KMS-11 (cell line): ENCODE data around the gene TXNDC12.
"Not testable (repeated sequence)": the region's sequence is repeated elsewhere in the genome, so short reads cannot be mapped to it uniquely, and the experiment has no call there.

Experiments
- H2AFZ ChIP-seq: fragments of 200-600 bp; sonication (generic); 2 replicates; pipeline ENCODE4 v1.6.1; 2016; ENCODE audit warnings: antibody characterized with exemption, mixed run types, low read depth
- H3K27ac ChIP-seq: fragments of 200-600 bp; sonication (generic); 2 replicates; pipeline ENCODE4 v1.6.1; 2016; ENCODE audit warnings: mild to moderate bottlenecking, mixed run types
- H3K27me3 ChIP-seq: fragments of 200-600 bp; sonication (generic); 2 replicates; pipeline ENCODE4 v1.6.1; 2017; ENCODE audit warnings: mild to moderate bottlenecking, low read depth, mixed run types, moderate library complexity; ENCODE audit not compliant: insufficient read depth
- H3K36me3 ChIP-seq: fragments of 200-600 bp; sonication (generic); 2 replicates; pipeline ENCODE4 v1.6.1; 2017; ENCODE audit warnings: mild to moderate bottlenecking, mixed run types; ENCODE audit not compliant: insufficient read depth
- H3K4me1 ChIP-seq: fragments of 200-600 bp; sonication (generic); 2 replicates; pipeline ENCODE4 v1.6.1; 2016; ENCODE audit warnings: mild to moderate bottlenecking, low read depth, mixed run types; ENCODE audit not compliant: poor library complexity, severe bottlenecking
- H3K4me2 ChIP-seq: fragments of 200-600 bp; sonication (generic); 2 replicates; pipeline ENCODE4 v1.7.0; 2016; ENCODE audit warnings: mild to moderate bottlenecking, mixed run types
- H3K4me3 ChIP-seq: fragments of 200-600 bp; sonication (generic); IDR thresholded peaks from 2 replicates; pipeline ENCODE4 v1.6.1; 2017; ENCODE audit warnings: low read depth, low read length, mixed read lengths; ENCODE audit not compliant: insufficient read depth
- H3K79me2 ChIP-seq: fragments of 200-600 bp; sonication (generic); 2 replicates; pipeline ENCODE4 v1.6.1; 2016; ENCODE audit warnings: low read depth, mixed run types; ENCODE audit not compliant: insufficient read depth
- H3K9ac ChIP-seq: fragments of 200-600 bp; sonication (generic); 2 replicates; pipeline ENCODE4 v1.6.1; 2016; ENCODE audit warnings: mild to moderate bottlenecking, mixed run types
- H4K20me1 ChIP-seq: fragments of 200-600 bp; sonication (generic); 2 replicates; pipeline ENCODE4 v1.6.1; 2016; ENCODE audit warnings: mild to moderate bottlenecking, mixed run types; ENCODE audit not compliant: insufficient read depth
- CTCF ChIP-seq: fragments of 200-600 bp; sonication (generic); conservative IDR thresholded peaks from 2 replicates; pipeline ENCODE4 v1.6.1; 2017; ENCODE audit warnings: low read depth, mild to moderate bottlenecking, antibody characterized with exemption, low read length, moderate library complexity, mixed read lengths

TXNDC12 gene

GRCh38 chr1:52054496-52055065 lies 410 bp downstream of the TXNDC12 start:
- peak overlapping the region; percentile 72 for H3K4me2 ChIP-seq
- peak overlapping the region; percentile 74 for H3K27ac ChIP-seq
- peaks cover 22% of the 10 kb centered on the region; the same call in 1 of the 2 replicates for H4K20me1 ChIP-seq
- peak overlapping the region; percentile 92 for H3K9ac ChIP-seq
- no peaks in the 10 kb centered on the region; the same call in 1 of the 2 replicates for H3K27me3 ChIP-seq
- peaks cover 52% of the 10 kb centered on the region for H3K79me2 ChIP-seq
- no peak for TF ChIP-seq CTCF
- H3K4me1 ChIP-seq: peaks cover 43% of the 10 kb centered on the region
- H3K4me3 ChIP-seq: peak overlapping the region; percentile 97
- H2AFZ ChIP-seq: peak overlapping the region; percentile 91
- no peaks in the 10 kb centered on the region for H3K36me3 ChIP-seq

GRCh38 chr1:52053862-52054261 lies 1.1 kb downstream of the TXNDC12 start:
- Histone ChIP-seq H4K20me1 (peaks cover 16% of the 10 kb centered on the region; the same call in 1 of the 2 replicates), H3K4me2 (peak overlapping the region; percentile 72), H3K4me1 (peaks cover 36% of the 10 kb centered on the region), H3K27ac (no peak overlapping the region), H3K27me3 (no peaks in the 10 kb centered on the region; the same call in 1 of the 2 replicates), H3K9ac (no peak overlapping the region), H3K36me3 (no peaks in the 10 kb centered on the region), H3K4me3 (no peak overlapping the region), H3K79me2 (peaks cover 45% of the 10 kb centered on the region), H2AFZ (no peak overlapping the region)
- no peak for TF ChIP-seq CTCF

- H3K79me2 ChIP-seq: peaks cover 19% of the 10 kb centered on the region
These were observed 5.7 kb downstream of the TXNDC12 start for GRCh38 chr1:52049337-52049736.

GRCh38 chr1:52045666-52046195 lies 9.3 kb downstream of the TXNDC12 start:
- not testable (repeated sequence) for H3K4me3 ChIP-seq, H3K4me1 ChIP-seq, H3K27ac ChIP-seq, H2AFZ ChIP-seq, H4K20me1 ChIP-seq, H3K4me2 ChIP-seq, H3K27me3 ChIP-seq, H3K9ac ChIP-seq, H3K36me3 ChIP-seq
- peaks cover 13% of the 10 kb centered on the region for H3K79me2 ChIP-seq

More at GRCh38 chr1:52049337-52049736, 5.7 kb downstream of the TXNDC12 start:
- H4K20me1 ChIP-seq, H3K27me3 ChIP-seq, H2AFZ ChIP-seq, H3K27ac ChIP-seq, H3K36me3 ChIP-seq, H3K4me3 ChIP-seq, H3K4me2 ChIP-seq, H3K9ac ChIP-seq: not testable (repeated sequence)
- H3K4me1 ChIP-seq: peaks cover 12% of the 10 kb centered on the region

GRCh38 chr1:52045236-52045635 lies 9.8 kb downstream of the TXNDC12 start:
- Histone ChIP-seq H3K27me3 (no peaks in the 10 kb centered on the region; the same call in 1 of the 2 replicates), H4K20me1 (no peaks in the 10 kb centered on the region), H2AFZ (no peak overlapping the region), H3K4me1 (no peaks in the 10 kb centered on the region), H3K4me3 (no peak overlapping the region), H3K9ac (no peak overlapping the region), H3K4me2 (no peak overlapping the region), H3K36me3 (no peaks in the 10 kb centered on the region), H3K27ac (no peak overlapping the region), H3K79me2 (peaks cover 13% of the 10 kb centered on the region)
- no peak for TF ChIP-seq CTCF
